Astrocyte of the cerebellum (primary cell): ENCODE measurements around the gene CTR9.
A peak's percentile ranks its signal among the peaks of the same experiment; 100 is the strongest.

ENCODE experiments used
- DNase-seq: peaks from one replicate; pipeline ENCODE4 v3.0.0-alpha.2; 2011; ENCODE audit warnings: low read depth
- H3K4me3 ChIP-seq: 2 replicates; pipeline ENCODE4 v1.5.1; 2011; ENCODE audit warnings: mild to moderate bottlenecking, low read depth, low read length, moderate library complexity
- CTCF ChIP-seq: IDR thresholded peaks from 2 replicates; pipeline ENCODE4 v1.5.1; 2012; ENCODE audit warnings: low read length, low read depth, moderate library complexity, mild to moderate bottlenecking; ENCODE audit errors: missing control alignments
- in situ Hi-C: cut with HindIII; loops from 2 replicates; pipeline ENCODE4 v1.10.0; 2017; ENCODE audit warnings: low sequenced_read_pairs

Gene CTR9

GRCh38 chr11:10727146-10727851 is 23.7 kb upstream of the CTR9 start:
- DNase-seq, result no peak
- TF ChIP-seq CTCF, result no peak
- H3K4me3 ChIP-seq, result no peak overlapping the region
- in situ Hi-C loops, result loop anchor here (25.0 kb wide), 1 partner anchor 340 kb away; no protein-coding TSS in a partner anchor

- in situ Hi-C loops, result loop anchor here (25.0 kb wide), 1 partner anchor 341 kb away; no protein-coding TSS in a partner anchor
- H3K4me3 ChIP-seq, result no peak overlapping the region
- peak; percentile 2 for TF ChIP-seq CTCF
- no peak for DNase-seq
These were observed 22.9 kb upstream of the CTR9 start for GRCh38 chr11:10728154-10728553.

GRCh38 chr11:10728789-10729472 is 22.1 kb upstream of the CTR9 start:
- in situ Hi-C loops, result loop anchor here (25.0 kb wide), 1 partner anchor 342 kb away; no protein-coding TSS in a partner anchor
- H3K4me3 ChIP-seq, result no peak overlapping the region
- DNase-seq, result no peak

DNA sequence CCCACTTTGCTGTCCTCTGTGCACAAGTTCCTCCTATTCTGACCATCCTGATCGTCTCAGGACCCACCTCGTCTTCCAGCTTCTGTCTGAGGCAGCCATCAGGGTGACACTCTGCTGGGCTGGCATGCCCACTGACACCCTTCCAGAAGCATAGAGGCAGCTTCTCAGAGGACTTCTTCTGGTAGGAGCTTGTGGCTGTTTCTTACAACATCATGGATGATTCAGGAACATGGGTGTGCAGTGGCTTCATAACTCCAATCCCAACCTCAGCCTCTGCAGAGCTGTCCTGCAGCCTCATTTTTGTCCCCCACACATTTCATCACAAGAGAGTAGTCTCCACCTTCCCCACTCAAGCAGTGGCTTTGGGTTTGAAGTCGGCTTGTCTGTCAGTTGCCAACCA is 20.9 kb upstream of the CTR9 start:
- in situ Hi-C loops, result loop anchor here (25.0 kb wide), 1 partner anchor 343 kb away; no protein-coding TSS in a partner anchor
- no peak overlapping the region for H3K4me3 ChIP-seq
- DNase-seq, result no peak
- no peak for TF ChIP-seq CTCF

More at GRCh38 chr11:10728789-10729472, 22.1 kb upstream of the CTR9 start:
- TF ChIP-seq CTCF, result no peak

- DNase-seq, result no peak
- in situ Hi-C loops, result loop anchor here (25.0 kb wide), 1 partner anchor 344 kb away; no protein-coding TSS in a partner anchor
- TF ChIP-seq CTCF, result no peak
- no peak overlapping the region for H3K4me3 ChIP-seq
These were observed 19.9 kb upstream of the CTR9 start for GRCh38 chr11:10731064-10731680.
